ENCODE measurements around the gene PAEP.

DNA sequence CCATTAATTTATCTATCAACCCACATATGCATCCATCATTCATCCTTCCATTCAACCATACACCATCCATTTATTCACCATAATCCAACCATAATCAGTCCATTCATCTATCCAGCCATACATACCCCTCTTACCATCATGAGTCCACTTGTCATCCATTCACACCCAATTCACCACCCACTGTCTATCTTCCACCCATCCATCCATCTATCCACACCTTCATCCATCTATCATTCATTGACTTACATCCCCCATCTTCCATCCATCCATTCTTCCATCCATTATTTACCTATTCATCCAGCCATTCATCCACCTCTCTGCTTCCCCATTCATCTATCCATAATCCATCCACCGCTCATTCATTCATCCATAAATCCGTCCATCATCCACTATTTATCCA lies 17.8 kb downstream of the PAEP start:
- no peak for TF ChIP-seq CTCF (IDR thresholded peaks at IDR 0.05; ENCODE audit: low read depth, low read length, missing input control)
- no peak for TF ChIP-seq RAD21 (IDR thresholded peaks at IDR 0.05)
- TF ChIP-seq EGR1 (IDR thresholded peaks at IDR 0.05; ENCODE audit: low read depth in 2 of 2) = no peak
